ENCODE measurements around the gene OXNAD1. TPM values are rescaled to one million over a fixed set of nuclear protein-coding genes. Genes with fewer than 3 reads are reported as not detected.
A peak's percentile ranks its signal among the peaks of the same experiment; 100 is the strongest.

OXNAD1 gene
- total RNA-seq, 1 experiment from 2014 or later = 27.6 TPM

- Mint-ChIP-seq H3K27me3 (ENCODE audit: insufficient read depth, unreplicated experiment) (no peaks in the 10 kb centered on the region), H3K36me3 (ENCODE audit: insufficient read depth, unreplicated experiment) (peaks cover 6% of the 10 kb centered on the region), H3K4me1 (ENCODE audit: insufficient read depth, unreplicated experiment) (peaks cover 23% of the 10 kb centered on the region), H3K27ac (ENCODE audit: low read depth, unreplicated experiment) (no peak overlapping the region), H3K9me3 (ENCODE audit: unreplicated experiment) (no peaks in the 10 kb centered on the region), H3K4me3 (ENCODE audit: unreplicated experiment) (no peak overlapping the region)
- CTCF ChIA-PET = interaction anchor here (0.7 to 1.1 kb wide), 3 partner anchors 12 to 182 kb away, joined by 3 to 6 read pairs (median 4); no protein-coding TSS in a partner anchor
- DNase-seq (ENCODE audit: unreplicated experiment) = no peak
- POLR2A ChIA-PET = interaction anchor here (1.0 to 1.7 kb wide), 2 partner anchors 26 to 195 kb away, joined by 3 read pairs; no protein-coding TSS in a partner anchor
- TF ChIP-seq CTCF (IDR thresholded peaks at IDR 0.05; ENCODE audit: unreplicated experiment) = no peak
- intact Hi-C loops (cut with micrococcal nuclease) = no loop called here
- no TSS peak for BruUV-seq (replicated peaks)
These were observed 28.9 kb upstream of the OXNAD1 start for GRCh38 chr3:16236030-16236639.

GRCh38 chr3:16236856-16237393 lies 28.1 kb upstream of the OXNAD1 start:
- no peak for DNase-seq (ENCODE audit: unreplicated experiment)
- CTCF ChIA-PET = interaction anchor here (0.6 to 1.1 kb wide), 5 partner anchors 11 to 191 kb away, joined by 3 to 6 read pairs (median 4); no protein-coding TSS in a partner anchor
- no peak overlapping the region for H3K27ac Mint-ChIP-seq (ENCODE audit: low read depth, unreplicated experiment)
- no peak overlapping the region for H3K4me3 Mint-ChIP-seq (ENCODE audit: unreplicated experiment)
- POLR2A ChIA-PET = interaction anchor here (0.5 to 1.7 kb wide), 5 partner anchors 27 to 196 kb away, joined by 3 to 4 read pairs (median 4); no protein-coding TSS in a partner anchor
- peaks cover 23% of the 10 kb centered on the region for H3K4me1 Mint-ChIP-seq (ENCODE audit: insufficient read depth, unreplicated experiment)
- H3K9me3 Mint-ChIP-seq (ENCODE audit: unreplicated experiment) = no peaks in the 10 kb centered on the region
- intact Hi-C loops (cut with micrococcal nuclease) = no loop called here
- peaks cover 6% of the 10 kb centered on the region for H3K36me3 Mint-ChIP-seq (ENCODE audit: insufficient read depth, unreplicated experiment)
- no peaks in the 10 kb centered on the region for H3K27me3 Mint-ChIP-seq (ENCODE audit: insufficient read depth, unreplicated experiment)
- TF ChIP-seq CTCF (IDR thresholded peaks at IDR 0.05; ENCODE audit: unreplicated experiment) = no peak
- no TSS peak for BruUV-seq (replicated peaks)

- no TSS peak for BruUV-seq (replicated peaks)
- CTCF ChIA-PET = interaction anchor here (0.9 kb wide), 1 partner anchor 190 kb away, joined by 3 read pairs; no protein-coding TSS in a partner anchor
- peak; percentile 7 for DNase-seq (ENCODE audit: unreplicated experiment)
- Mint-ChIP-seq H3K27me3 (ENCODE audit: insufficient read depth, unreplicated experiment) (no peaks in the 10 kb centered on the region), H3K27ac (ENCODE audit: low read depth, unreplicated experiment) (peak overlapping the region; percentile 79), H3K4me1 (ENCODE audit: insufficient read depth, unreplicated experiment) (peaks cover 33% of the 10 kb centered on the region), H3K36me3 (ENCODE audit: insufficient read depth, unreplicated experiment) (peaks cover 6% of the 10 kb centered on the region), H3K9me3 (ENCODE audit: unreplicated experiment) (no peaks in the 10 kb centered on the region), H3K4me3 (ENCODE audit: unreplicated experiment) (no peak overlapping the region)
- no peak for TF ChIP-seq CTCF (IDR thresholded peaks at IDR 0.05; ENCODE audit: unreplicated experiment)
- intact Hi-C loops (cut with micrococcal nuclease) = no loop called here
- POLR2A ChIA-PET = interaction anchor here (0.8 to 1.1 kb wide), 5 partner anchors 50 to 179 kb away, joined by 3 to 5 read pairs (median 3); no protein-coding TSS in a partner anchor
These were observed 25.8 kb upstream of the OXNAD1 start for GRCh38 chr3:16239086-16239770.

- BruUV-seq (replicated peaks) = no TSS peak
- DNase-seq (ENCODE audit: unreplicated experiment) = no peak
- peaks cover 6% of the 10 kb centered on the region for H3K36me3 Mint-ChIP-seq (ENCODE audit: insufficient read depth, unreplicated experiment)
These were observed 25.2 kb upstream of the OXNAD1 start for GRCh38 chr3:16239780-16240179.

More at GRCh38 chr3:16239780-16240179, 25.2 kb upstream of the OXNAD1 start:
- POLR2A ChIA-PET = interaction anchor here (0.8 to 1.7 kb wide), 7 partner anchors 50 to 191 kb away, joined by 3 to 9 read pairs (median 3); no protein-coding TSS in a partner anchor
- Mint-ChIP-seq H3K4me1 (ENCODE audit: insufficient read depth, unreplicated experiment) (peaks cover 33% of the 10 kb centered on the region), H3K4me3 (ENCODE audit: unreplicated experiment) (no peak overlapping the region), H3K27ac (ENCODE audit: low read depth, unreplicated experiment) (peak overlapping the region; percentile 79), H3K9me3 (ENCODE audit: unreplicated experiment) (no peaks in the 10 kb centered on the region), H3K27me3 (ENCODE audit: insufficient read depth, unreplicated experiment) (no peaks in the 10 kb centered on the region)
- CTCF ChIA-PET = interaction anchor here (0.9 to 5.0 kb wide), 2 partner anchors 190 to 191 kb away, joined by 3 to 64 read pairs; no protein-coding TSS in a partner anchor
- no peak for TF ChIP-seq CTCF (IDR thresholded peaks at IDR 0.05; ENCODE audit: unreplicated experiment)
- intact Hi-C loops (cut with micrococcal nuclease) = no loop called here

Data from MCF 10A (cell line).